ENCODE data around the gene CD55.

DNA sequence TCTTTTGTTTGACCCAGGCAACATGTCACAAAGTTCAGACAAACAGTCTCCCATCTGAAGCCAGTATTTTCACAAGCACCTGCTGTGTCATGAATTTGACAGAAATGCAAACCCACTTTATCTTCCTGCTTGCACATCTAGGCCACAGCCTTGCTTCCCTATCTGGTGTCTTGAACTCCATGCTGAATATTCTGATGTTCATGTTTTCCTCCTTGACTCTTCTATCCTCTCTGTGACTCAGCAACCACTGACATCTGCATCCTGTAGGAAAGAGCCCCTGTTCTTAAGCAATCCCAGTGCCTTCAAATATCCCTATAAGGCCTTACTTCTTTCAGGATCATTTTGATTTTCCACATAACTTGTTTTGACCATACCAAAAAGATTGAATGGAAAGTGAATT lies 6.5 kb downstream of the CD55 start:
- TF ChIP-seq POLR2A (IDR thresholded peaks at IDR 0.05; ENCODE audit: low read depth, low read length) (no peak), POLR2AphosphoS5 (IDR thresholded peaks at IDR 0.05; ENCODE audit: low read depth, low read length) (no peak), POU2F2 (IDR thresholded peaks at IDR 0.05; ENCODE audit: low read depth, low read length) (no peak), SPI1 (IDR thresholded peaks at IDR 0.05; ENCODE audit: low read depth, low read length) (no peak), TAF1 (IDR thresholded peaks at IDR 0.05; ENCODE audit: low read depth, low read length) (no peak)

All from GM12891 (cell line).